Thyroid gland (tissue), 4 donors: Measurements from ENCODE around the gene MESP1.

Experiments
- CTCF ChIP-seq, 6 experiments: fragments of 200-600 bp in 3 of 6; fragments of 450-650 bp in 3 of 6; sonication (generic) in 3 of 6; IDR thresholded peaks; one replicate each; pipeline ENCODE4 v1.5.1; 2016 to 2019; ENCODE audit warnings: antibody characterized with exemption in 6 of 6, mild to moderate bottlenecking in 2 of 6, inconsistent platforms in 1 of 6, moderate library complexity in 1 of 6
- POLR2A ChIP-seq, 2 donors: fragments of 450-650 bp; IDR thresholded peaks; one replicate each; pipeline ENCODE4 v1.6.1; 2017; ENCODE audit warnings: antibody characterized with exemption in 2 of 2, mild to moderate bottlenecking in 2 of 2, moderate library complexity in 1 of 2

- TF ChIP-seq CTCF (IDR thresholded peaks at IDR 0.05) (no peak), POLR2A (IDR thresholded peaks at IDR 0.05) (no peak)
Observed at GRCh38 chr15:89775815-89776214, 24.8 kb upstream of the MESP1 start.
